Peyer's patch (tissue), 4 donors: ENCODE data around the gene EFNA5. TPM values are rescaled to one million over a fixed set of nuclear protein-coding genes. Genes with fewer than 3 reads are reported as not detected.

Source experiments
- DNase-seq, 3 donors: peaks; one replicate each; pipeline ENCODE4 v3.0.0-alpha.2; 2017 to 2019
- H3K27ac ChIP-seq, 4 donors: fragments of 200-600 bp; sonication (generic); one replicate each; pipeline ENCODE4 v1.5.1; 2016 to 2019
- H3K27me3 ChIP-seq, 2 donors: fragments of 200-600 bp; sonication (generic); one replicate each; pipeline ENCODE4 v1.5.1; 2019
- H3K36me3 ChIP-seq, 3 donors: fragments of 200-600 bp; sonication (generic); one replicate each; pipeline ENCODE4 v1.5.1; 2016 to 2019
- H3K4me1 ChIP-seq, 4 donors: fragments of 200-600 bp; sonication (generic); one replicate each; pipeline ENCODE4 v1.5.1; 2016 to 2019
- H3K4me3 ChIP-seq, 4 donors: fragments of 200-600 bp; sonication (generic); 1 replicate in 3 of 4; 2 replicates in 1 of 4; pipeline ENCODE4 v1.5.1; 2016 to 2019; ENCODE audit warnings: mild to moderate bottlenecking in 1 of 4
- H3K9me3 ChIP-seq, 4 donors: fragments of 200-600 bp; sonication (generic); one replicate each; pipeline ENCODE4 v1.5.1; 2016 to 2019; ENCODE audit warnings: mild to moderate bottlenecking in 1 of 4
- POLR2A ChIP-seq, 2 donors: fragments of 450-650 bp; IDR thresholded peaks; one replicate each; pipeline ENCODE4 v1.5.1; 2017; ENCODE audit warnings: antibody characterized with exemption in 2 of 2, mild to moderate bottlenecking in 2 of 2, moderate library complexity in 2 of 2
- total RNA-seq, 4 donors: library from RNA; depleted of rRNA; stranded (reverse); fragments of >200 nt; gene quantifications; one replicate each; pipeline ENCODE4 v1.1.0, GENCODE V29; 2016
- TF ChIP-seq, protein P1 (sequence below), 6 experiments: fragments of 450-650 bp in 4 of 6; fragments of 200-600 bp in 2 of 6; sonication (generic) in 1 of 6; IDR thresholded peaks; one replicate each; pipeline ENCODE4 v1.5.1; 2017 to 2019; ENCODE audit warnings: antibody characterized with exemption in 6 of 6, mild to moderate bottlenecking in 3 of 6, moderate library complexity in 1 of 6

Gene EFNA5
- total RNA-seq, 4 donors from 2014 or later, result 1.1 to 27.5 (median 1.1) TPM; not detected in 1

DNA sequence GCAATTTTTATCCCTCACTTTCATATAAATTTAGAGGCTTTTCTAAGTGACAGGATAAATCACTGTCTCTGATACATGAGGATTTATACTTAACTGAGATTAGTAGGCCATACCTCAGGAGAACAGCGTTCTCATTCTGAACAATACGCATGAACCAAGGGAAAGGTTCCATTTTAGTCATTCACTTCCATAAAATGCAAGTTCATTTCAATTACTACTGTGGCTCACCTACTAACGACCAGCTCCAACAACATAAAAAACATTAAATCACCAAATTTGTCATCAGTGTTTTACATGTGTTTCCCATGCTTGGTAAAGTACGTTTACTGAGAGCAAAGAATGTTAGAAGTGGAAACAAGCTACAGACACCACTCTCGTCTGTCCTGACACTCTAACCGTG is 67.4 kb downstream of the EFNA5 start:
- Histone ChIP-seq H3K27ac (no peak overlapping the region), H3K36me3 (no peaks in the 10 kb centered on the region), H3K9me3 (no peaks in the 10 kb centered on the region), H3K27me3 (no peaks in the 10 kb centered on the region), H3K4me3 (no peak overlapping the region), H3K4me1 (no peaks in the 10 kb centered on the region)
- TF ChIP-seq POLR2A (IDR thresholded peaks at IDR 0.05), result no peak
- no peak for DNase-seq

DNA sequence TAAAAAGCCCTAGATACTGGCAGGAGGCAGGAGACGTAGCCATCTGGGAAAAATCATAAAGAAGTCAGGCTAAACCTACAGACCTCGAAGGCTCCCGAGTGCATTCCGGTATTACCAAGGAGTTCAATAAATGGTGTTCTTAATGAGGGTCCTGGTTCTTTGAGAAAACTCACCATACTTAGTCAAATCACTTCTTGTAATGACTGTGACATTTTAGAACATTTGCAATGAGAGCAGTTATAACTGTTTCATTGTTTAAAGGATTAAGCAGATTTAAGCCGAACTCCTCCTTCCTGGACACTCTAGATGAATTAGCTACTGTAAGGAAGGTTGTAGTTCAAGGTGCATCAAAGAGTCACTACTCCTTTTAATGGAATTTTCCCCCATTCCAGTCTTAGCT is 67.8 kb downstream of the EFNA5 start:
- no peak overlapping the region for H3K27ac ChIP-seq
- no peaks in the 10 kb centered on the region for H3K4me1 ChIP-seq
- no peak for TF ChIP-seq POLR2A (IDR thresholded peaks at IDR 0.05)
- TF ChIP-seq, protein P1, sequence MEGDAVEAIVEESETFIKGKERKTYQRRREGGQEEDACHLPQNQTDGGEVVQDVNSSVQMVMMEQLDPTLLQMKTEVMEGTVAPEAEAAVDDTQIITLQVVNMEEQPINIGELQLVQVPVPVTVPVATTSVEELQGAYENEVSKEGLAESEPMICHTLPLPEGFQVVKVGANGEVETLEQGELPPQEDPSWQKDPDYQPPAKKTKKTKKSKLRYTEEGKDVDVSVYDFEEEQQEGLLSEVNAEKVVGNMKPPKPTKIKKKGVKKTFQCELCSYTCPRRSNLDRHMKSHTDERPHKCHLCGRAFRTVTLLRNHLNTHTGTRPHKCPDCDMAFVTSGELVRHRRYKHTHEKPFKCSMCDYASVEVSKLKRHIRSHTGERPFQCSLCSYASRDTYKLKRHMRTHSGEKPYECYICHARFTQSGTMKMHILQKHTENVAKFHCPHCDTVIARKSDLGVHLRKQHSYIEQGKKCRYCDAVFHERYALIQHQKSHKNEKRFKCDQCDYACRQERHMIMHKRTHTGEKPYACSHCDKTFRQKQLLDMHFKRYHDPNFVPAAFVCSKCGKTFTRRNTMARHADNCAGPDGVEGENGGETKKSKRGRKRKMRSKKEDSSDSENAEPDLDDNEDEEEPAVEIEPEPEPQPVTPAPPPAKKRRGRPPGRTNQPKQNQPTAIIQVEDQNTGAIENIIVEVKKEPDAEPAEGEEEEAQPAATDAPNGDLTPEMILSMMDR (IDR thresholded peaks at IDR 0.05), result no peak
- DNase-seq, result no peak
- H3K9me3 ChIP-seq, result no peaks in the 10 kb centered on the region
- no peaks in the 10 kb centered on the region for H3K27me3 ChIP-seq
- H3K4me3 ChIP-seq, result no peak overlapping the region
- H3K36me3 ChIP-seq, result no peaks in the 10 kb centered on the region

DNA sequence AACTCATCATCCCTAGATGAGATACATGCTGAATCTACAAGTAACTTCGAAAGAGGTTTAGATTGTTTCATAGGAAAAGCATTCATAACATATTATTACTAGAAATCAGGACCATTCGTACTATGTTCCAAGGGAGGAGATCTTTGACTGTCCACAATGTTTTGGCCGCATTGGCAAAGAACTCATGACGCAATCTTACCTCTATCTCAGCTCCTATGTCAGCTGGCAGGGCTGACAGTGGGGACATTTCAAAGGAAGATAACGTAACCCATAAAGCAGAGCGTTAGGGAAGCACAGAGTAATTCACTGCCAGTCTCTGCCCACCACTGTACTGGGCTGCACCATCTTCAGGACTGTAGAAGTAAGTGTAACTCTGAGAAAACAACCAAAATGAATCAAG is 69.7 kb downstream of the EFNA5 start:
- no peak for DNase-seq
- no peaks in the 10 kb centered on the region for H3K27me3 ChIP-seq
- H3K9me3 ChIP-seq, result no peaks in the 10 kb centered on the region
- no peaks in the 10 kb centered on the region for H3K4me1 ChIP-seq
- no peak overlapping the region for H3K4me3 ChIP-seq
- no peak overlapping the region for H3K27ac ChIP-seq
- no peak for TF ChIP-seq POLR2A (IDR thresholded peaks at IDR 0.05)
- no peaks in the 10 kb centered on the region for H3K36me3 ChIP-seq

DNA sequence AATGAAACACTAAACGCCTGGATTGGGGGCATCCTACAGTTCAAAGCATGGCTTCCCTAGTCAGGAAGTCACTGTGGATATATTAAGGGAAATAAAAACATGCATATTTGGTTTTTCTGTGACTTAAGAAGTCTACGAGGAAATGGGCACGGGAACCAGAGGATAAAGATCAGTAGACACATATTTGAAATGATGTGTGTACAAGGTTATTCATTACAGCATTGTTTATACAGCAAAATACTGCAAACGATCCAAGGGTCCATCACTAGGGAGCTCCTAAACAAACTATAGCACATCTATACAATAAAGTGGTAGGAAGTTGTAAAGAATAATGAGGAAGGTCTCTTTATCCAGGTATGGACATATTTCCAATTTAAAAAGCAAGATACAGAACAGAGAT is 71.8 kb downstream of the EFNA5 start:
- TF ChIP-seq, protein P1 (IDR thresholded peaks at IDR 0.05), result no peak
- no peak for TF ChIP-seq POLR2A (IDR thresholded peaks at IDR 0.05)
- H3K9me3 ChIP-seq, result no peaks in the 10 kb centered on the region
- DNase-seq, result no peak
- H3K27ac ChIP-seq, result no peak overlapping the region
- H3K36me3 ChIP-seq, result no peaks in the 10 kb centered on the region
- no peak overlapping the region for H3K4me3 ChIP-seq
- no peaks in the 10 kb centered on the region for H3K4me1 ChIP-seq
- no peaks in the 10 kb centered on the region for H3K27me3 ChIP-seq

DNA sequence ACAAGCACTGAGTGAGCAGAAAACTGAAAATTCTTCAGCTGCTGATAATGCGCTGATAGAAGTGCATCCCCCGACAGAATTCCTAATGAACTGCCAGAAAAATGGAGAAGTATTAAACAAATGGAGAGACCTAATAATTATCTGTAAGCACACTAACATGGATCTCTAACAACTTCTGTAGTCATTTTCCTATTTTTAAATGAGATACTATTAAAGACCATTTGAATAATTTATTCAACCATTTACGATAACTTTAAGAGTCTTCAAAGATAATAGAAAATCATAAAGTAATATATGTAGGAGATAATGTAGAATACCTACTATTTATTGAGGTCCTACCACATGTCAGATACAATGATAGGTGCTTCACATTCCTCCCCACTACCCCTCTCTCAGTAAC is 72.9 kb downstream of the EFNA5 start:
- no peaks in the 10 kb centered on the region for H3K36me3 ChIP-seq
- H3K4me3 ChIP-seq, result no peak overlapping the region
- no peak for TF ChIP-seq POLR2A (IDR thresholded peaks at IDR 0.05)
- TF ChIP-seq, protein P1 (IDR thresholded peaks at IDR 0.05), result no peak
- no peak for DNase-seq
- H3K27ac ChIP-seq, result no peak overlapping the region
- no peaks in the 10 kb centered on the region for H3K27me3 ChIP-seq
- no peaks in the 10 kb centered on the region for H3K4me1 ChIP-seq
- H3K9me3 ChIP-seq, result no peaks in the 10 kb centered on the region

DNA sequence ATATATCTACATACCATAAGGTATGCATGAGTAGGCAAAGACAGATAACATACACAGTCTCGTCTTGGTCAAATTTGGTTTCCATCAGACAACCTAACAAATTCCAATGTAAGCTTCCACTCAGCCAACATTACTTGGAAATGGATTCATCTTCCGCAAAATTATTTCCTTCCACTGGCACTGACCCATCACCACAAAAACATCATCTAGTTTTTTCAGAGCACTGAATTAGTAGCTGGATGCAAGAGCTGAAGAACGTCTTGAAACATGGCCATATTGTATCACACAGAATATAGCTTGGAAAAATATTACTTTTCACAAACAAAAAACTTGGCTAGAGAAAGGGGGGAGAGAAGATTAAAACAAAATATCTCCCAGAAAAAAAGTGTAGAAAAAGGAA is 73.5 kb downstream of the EFNA5 start:
- Histone ChIP-seq H3K4me1 (no peaks in the 10 kb centered on the region), H3K27me3 (no peaks in the 10 kb centered on the region), H3K9me3 (no peaks in the 10 kb centered on the region), H3K27ac (no peak overlapping the region), H3K36me3 (no peaks in the 10 kb centered on the region), H3K4me3 (no peak overlapping the region)
- TF ChIP-seq POLR2A (IDR thresholded peaks at IDR 0.05), result no peak
- TF ChIP-seq, protein P1 (IDR thresholded peaks at IDR 0.05), result no peak
- DNase-seq, result no peak
